SU-DHL-6 (cell line): Measurements from ENCODE around the gene HOXA5.

ENCODE experiments used
- H2AFZ ChIP-seq: fragments of 200-600 bp; sonication (generic); 2 replicates; pipeline ENCODE4 v1.6.1; 2014; ENCODE audit warnings: low read depth, mild to moderate bottlenecking, moderate library complexity, mixed read lengths, antibody characterized with exemption, low read length; ENCODE audit not compliant: severe bottlenecking
- H3F3A ChIP-seq: fragments of 200-600 bp; shearing (Covaris generic); 2 replicates; pipeline ENCODE4 v1.6.0; 2016; ENCODE audit warnings: antibody characterized with exemption, mild to moderate bottlenecking; ENCODE audit not compliant: insufficient read depth
- H3K27ac ChIP-seq: fragments of 200-600 bp; sonication (generic); 2 replicates; pipeline ENCODE4 v1.5.1; 2016; ENCODE audit warnings: low read depth, mild to moderate bottlenecking, low read length, moderate library complexity, mixed read lengths
- H3K27me3 ChIP-seq: fragments of 200-600 bp; sonication (generic), shearing (Covaris generic); 2 replicates; pipeline ENCODE4 v1.6.0; 2014; ENCODE audit warnings: mild to moderate bottlenecking, low read length
- H3K36me3 ChIP-seq: fragments of 200-600 bp; sonication (generic); 2 replicates; pipeline ENCODE4 v1.6.1; 2014; ENCODE audit warnings: mild to moderate bottlenecking, low read length, mixed read lengths
- H3K4me2 ChIP-seq: fragments of 300-600, 200-600 bp; shearing (Covaris generic), sonication (generic); 2 replicates; pipeline ENCODE4 v1.6.0; 2014; ENCODE audit warnings: low read length, low read depth, mild to moderate bottlenecking; ENCODE audit not compliant: poor library complexity, severe bottlenecking
- H3K4me3 ChIP-seq: fragments of 200-600 bp; sonication (generic); 2 replicates; pipeline ENCODE4 v1.5.1; 2014; ENCODE audit warnings: antibody characterized with exemption, low read length, mild to moderate bottlenecking, mixed read lengths; ENCODE audit not compliant: insufficient read depth, poor library complexity, severe bottlenecking
- H3K79me2 ChIP-seq: fragments of 200-600 bp; sonication (generic); 2 replicates; pipeline ENCODE4 v1.6.1; 2014; ENCODE audit warnings: mild to moderate bottlenecking, low read length, moderate library complexity; ENCODE audit not compliant: insufficient read depth
- H3K9ac ChIP-seq: fragments of 200-600 bp; sonication (generic); 2 replicates; pipeline ENCODE4 v1.7.0; 2014; ENCODE audit warnings: mild to moderate bottlenecking, low read length
- H3K9me2 ChIP-seq: fragments of 200-600 bp; sonication (generic); replicated peaks from 2 replicates; pipeline ENCODE4 v1.6.1; 2014; ENCODE audit warnings: low read length; ENCODE audit not compliant: insufficient read depth
- H3K9me3 ChIP-seq: fragments of 200-600 bp; sonication (generic); 2 replicates; pipeline ENCODE4 v1.6.1; 2014; ENCODE audit warnings: low read length, mixed read lengths; ENCODE audit not compliant: insufficient read depth
- H4K20me1 ChIP-seq: fragments of 200-600 bp; sonication (generic); 2 replicates; pipeline ENCODE4 v1.6.1; 2014; ENCODE audit warnings: low read depth, mild to moderate bottlenecking, antibody characterized with exemption, low read length, moderate library complexity, mixed read lengths
- EZH2phosphoT487 ChIP-seq: fragments of 200-600 bp; sonication (generic), shearing (Covaris generic); conservative IDR thresholded peaks from 2 replicates; pipeline ENCODE4 v1.6.1; 2018; ENCODE audit warnings: mild to moderate bottlenecking, antibody characterized with exemption, low read length, moderate library complexity, mixed read lengths
- TF ChIP-seq, protein P1 (sequence below): fragments of 200-600 bp; sonication (generic); IDR thresholded peaks from one replicate; pipeline ENCODE4 v1.5.1; 2017; ENCODE audit warnings: antibody characterized with exemption, mild to moderate bottlenecking, low read length, moderate library complexity; ENCODE audit not compliant: insufficient read depth, poor library complexity, severe bottlenecking

The HOXA5 gene

DNA sequence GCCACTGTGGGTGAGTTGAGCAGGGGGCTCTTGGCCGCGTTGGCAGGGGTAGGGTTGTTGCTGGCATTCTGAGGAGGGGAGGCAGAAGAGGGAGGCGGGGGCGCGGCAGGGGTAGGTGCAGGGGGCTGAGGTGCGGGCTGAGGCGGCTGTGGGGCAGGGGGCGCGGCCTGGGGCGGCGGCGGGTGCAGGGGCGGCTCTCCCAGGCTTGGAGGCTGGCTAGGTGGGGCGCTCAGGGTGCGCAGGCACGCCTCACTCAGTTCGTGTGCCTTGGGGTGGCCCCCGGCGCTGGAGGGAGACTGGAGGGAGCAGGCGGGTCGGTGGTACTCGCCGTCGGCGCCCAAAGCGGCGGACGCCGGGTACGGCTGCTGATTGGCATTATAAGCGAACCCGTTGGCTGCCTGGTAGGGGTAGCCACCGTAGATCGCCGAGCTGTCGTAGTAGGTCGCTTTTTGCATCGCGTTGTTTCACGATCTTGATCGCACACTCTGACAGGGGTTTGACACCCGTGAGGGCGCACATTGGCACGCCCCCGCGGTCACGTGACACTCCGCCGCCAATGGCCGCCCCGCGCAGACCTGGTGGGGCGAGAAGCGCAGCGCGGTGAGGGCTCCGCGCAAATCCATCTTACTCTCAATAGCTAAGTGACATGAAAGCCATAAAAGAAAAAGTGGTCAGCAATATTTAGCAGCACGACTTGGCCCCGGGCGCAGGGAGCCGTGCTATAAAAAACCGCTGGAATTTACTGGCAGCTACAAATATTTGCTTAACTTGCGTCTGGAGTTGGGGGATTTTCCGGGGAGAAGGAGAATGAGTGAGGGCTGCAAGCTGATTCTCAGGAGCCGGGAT, 33.1 kb downstream of the HOXA5 start:
- H3K36me3 ChIP-seq, result no peaks in the 10 kb centered on the region
- H3K4me3 ChIP-seq, result no peak overlapping the region
- H3F3A ChIP-seq, result no peaks in the 10 kb centered on the region
- H3K27me3 ChIP-seq, result no peaks in the 10 kb centered on the region
- no peak overlapping the region for H2AFZ ChIP-seq
- no peaks in the 10 kb centered on the region for H3K9me3 ChIP-seq
- no peak overlapping the region for H3K4me2 ChIP-seq
- TF ChIP-seq, protein P1, sequence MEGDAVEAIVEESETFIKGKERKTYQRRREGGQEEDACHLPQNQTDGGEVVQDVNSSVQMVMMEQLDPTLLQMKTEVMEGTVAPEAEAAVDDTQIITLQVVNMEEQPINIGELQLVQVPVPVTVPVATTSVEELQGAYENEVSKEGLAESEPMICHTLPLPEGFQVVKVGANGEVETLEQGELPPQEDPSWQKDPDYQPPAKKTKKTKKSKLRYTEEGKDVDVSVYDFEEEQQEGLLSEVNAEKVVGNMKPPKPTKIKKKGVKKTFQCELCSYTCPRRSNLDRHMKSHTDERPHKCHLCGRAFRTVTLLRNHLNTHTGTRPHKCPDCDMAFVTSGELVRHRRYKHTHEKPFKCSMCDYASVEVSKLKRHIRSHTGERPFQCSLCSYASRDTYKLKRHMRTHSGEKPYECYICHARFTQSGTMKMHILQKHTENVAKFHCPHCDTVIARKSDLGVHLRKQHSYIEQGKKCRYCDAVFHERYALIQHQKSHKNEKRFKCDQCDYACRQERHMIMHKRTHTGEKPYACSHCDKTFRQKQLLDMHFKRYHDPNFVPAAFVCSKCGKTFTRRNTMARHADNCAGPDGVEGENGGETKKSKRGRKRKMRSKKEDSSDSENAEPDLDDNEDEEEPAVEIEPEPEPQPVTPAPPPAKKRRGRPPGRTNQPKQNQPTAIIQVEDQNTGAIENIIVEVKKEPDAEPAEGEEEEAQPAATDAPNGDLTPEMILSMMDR, result no peak
- no peak for TF ChIP-seq EZH2phosphoT487
- no peak overlapping the region for H3K9ac ChIP-seq
- H3K9me2 ChIP-seq, result no peaks in the 10 kb centered on the region
- no peaks in the 10 kb centered on the region for H4K20me1 ChIP-seq
- no peaks in the 10 kb centered on the region for H3K79me2 ChIP-seq
- no peak overlapping the region for H3K27ac ChIP-seq

DNA sequence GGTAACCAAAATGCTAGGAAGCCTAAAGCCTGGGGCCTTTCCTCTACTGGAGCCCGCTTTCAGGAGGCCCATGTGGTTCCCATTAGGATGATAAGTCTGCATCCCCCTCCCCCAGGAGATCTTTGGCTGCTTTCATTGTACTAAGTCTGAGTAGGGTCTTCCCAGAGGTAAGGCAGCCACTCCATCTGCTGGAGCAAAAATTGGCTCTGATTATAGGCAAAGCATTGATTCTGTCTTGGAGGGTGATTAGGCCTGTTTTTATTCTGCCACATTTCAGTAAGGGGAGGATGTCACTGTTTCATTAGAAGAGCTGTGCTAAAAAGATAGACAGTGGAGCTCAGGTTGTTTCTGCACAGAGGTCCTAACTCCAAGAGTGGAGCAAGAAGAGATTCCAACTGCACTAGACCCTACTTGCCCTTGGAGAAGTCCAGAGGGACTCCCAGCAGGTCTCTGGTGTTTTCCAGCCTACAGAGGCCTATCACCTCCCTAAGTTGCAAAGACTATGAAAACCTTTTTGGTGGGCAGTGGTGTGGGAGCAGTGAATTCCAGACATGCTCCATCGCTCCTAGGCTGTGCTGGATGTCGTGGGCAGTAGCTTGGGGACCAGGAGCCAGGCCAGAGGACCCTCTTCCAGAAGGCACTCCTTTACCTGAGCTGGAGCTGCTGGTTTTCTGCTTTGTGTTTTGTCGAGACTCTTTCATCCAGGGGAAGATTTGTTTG, 33.9 kb downstream of the HOXA5 start:
- Histone ChIP-seq H2AFZ (no peak overlapping the region), H3K36me3 (no peaks in the 10 kb centered on the region), H3K4me3 (no peak overlapping the region), H4K20me1 (no peaks in the 10 kb centered on the region), H3K27me3 (no peaks in the 10 kb centered on the region), H3F3A (no peaks in the 10 kb centered on the region), H3K79me2 (no peaks in the 10 kb centered on the region), H3K9me2 (no peaks in the 10 kb centered on the region), H3K4me2 (no peak overlapping the region), H3K9ac (no peak overlapping the region), H3K27ac (no peak overlapping the region), H3K9me3 (no peaks in the 10 kb centered on the region)
- TF ChIP-seq, protein P1, result no peak
- no peak for TF ChIP-seq EZH2phosphoT487

DNA sequence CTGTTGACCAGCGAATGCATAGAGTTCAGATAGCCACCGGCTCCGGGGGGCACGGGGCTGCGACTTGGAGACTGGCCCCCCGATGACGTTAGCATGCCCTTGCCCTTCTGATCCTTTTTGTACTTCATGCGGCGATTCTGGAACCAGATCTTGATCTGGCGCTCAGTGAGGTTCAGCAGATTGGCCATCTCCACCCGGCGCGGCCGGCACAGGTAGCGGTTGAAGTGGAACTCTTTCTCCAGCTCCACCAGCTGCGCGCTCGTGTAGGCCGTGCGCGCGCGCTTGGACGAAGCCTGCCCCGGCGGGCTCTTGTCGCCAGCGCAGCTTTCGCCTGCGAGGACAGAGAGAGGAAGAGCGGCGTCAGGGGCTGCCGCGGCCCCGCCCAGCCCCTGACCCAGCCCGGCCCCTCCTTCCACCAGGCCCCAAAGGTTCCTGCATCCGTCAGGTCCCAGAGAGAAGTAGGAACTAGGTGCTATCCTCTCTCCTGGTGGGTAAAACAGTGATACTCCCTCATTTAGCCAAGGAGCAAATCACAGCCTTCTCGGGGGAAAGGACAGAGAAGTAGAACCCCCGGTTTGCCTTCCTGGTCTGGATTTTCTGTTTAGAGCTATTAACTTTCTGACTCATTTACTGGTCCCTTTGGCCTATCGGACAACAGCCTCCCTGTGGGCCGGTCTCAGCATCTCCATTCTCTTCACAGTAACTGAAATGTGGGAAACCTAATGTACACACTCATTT, 34.9 kb downstream of the HOXA5 start:
- Histone ChIP-seq H4K20me1 (no peaks in the 10 kb centered on the region), H3K4me3 (no peak overlapping the region), H3K4me2 (no peak overlapping the region), H3K79me2 (no peaks in the 10 kb centered on the region), H3K36me3 (no peaks in the 10 kb centered on the region), H3K27me3 (no peaks in the 10 kb centered on the region), H3K9ac (no peak overlapping the region), H3K27ac (no peak overlapping the region), H2AFZ (no peak overlapping the region), H3F3A (no peaks in the 10 kb centered on the region), H3K9me3 (no peaks in the 10 kb centered on the region), H3K9me2 (no peaks in the 10 kb centered on the region)
- TF ChIP-seq, protein P1, result no peak
